ENCODE results near the gene CTRB1. TPM values are rescaled to one million over a fixed set of nuclear protein-coding genes. Genes with fewer than 3 reads are reported as not detected.
A peak's percentile ranks its signal among the peaks of the same experiment; 100 is the strongest.

CTRB1 gene
- total and polyA plus RNA-seq, 2 donors (not counting 3 experiments of a cell fraction or from before 2014, with no cell fraction given): not detected

GRCh38 chr16:75250089-75250808 lies 31.5 kb downstream of the CTRB1 start:
- H3K27me3 ChIP-seq (ENCODE audit: control insufficient read depth in 2 of 2, insufficient read depth in 2 of 2, low read length in 2 of 2): no peaks in the 10 kb centered on the region
- ChIA-PET POLR2A (interaction anchor here (0.6 to 1.0 kb wide), 3 partner anchors 14 to 130 kb away, joined by 3 to 6 read pairs (median 4); no protein-coding TSS in a partner anchor), CTCF (interaction anchor here (0.9 to 8.4 kb wide), 12 partner anchors 10 to 154 kb away, joined by 3 to 48 read pairs (median 4); no protein-coding TSS in a partner anchor)
- H3K9me1 ChIP-seq (replicated peaks; ENCODE audit: control insufficient read depth, extremely low read depth, insufficient read depth, low read length): no peaks in the 10 kb centered on the region
- TF ChIP-seq POLR2AphosphoS5 (IDR thresholded peaks at IDR 0.05; ENCODE audit: insufficient read depth, low read depth, low read length): peak; percentile 60
- no peak for TF ChIP-seq EZH2 (IDR thresholded peaks at IDR 0.05; ENCODE audit: borderline replicate concordance, low read depth, low read length, severe bottlenecking)
- peak overlapping the region; percentile 92 for H3K27ac ChIP-seq (ENCODE audit: insufficient read depth, low read depth, low read length)
- peak overlapping the region; percentile 76 for H3K4me2 ChIP-seq (ENCODE audit: insufficient read depth, low read length)
- intact Hi-C loops (cut with micrococcal nuclease) (loop anchor here (1.0 to 5.0 kb wide), 3 partner anchors 15 to 212 kb away; partner anchors contain the start of gene TMEM170A), dilution Hi-C loops (cut with MboI; ENCODE audit: extremely low pct_ligation_motif_present, low sequenced_read_pairs) (no loop called here)
- H4K20me1 ChIP-seq (replicated peaks; ENCODE audit: control insufficient read depth, extremely low read depth, insufficient read depth, low read length): no peaks in the 10 kb centered on the region
- no peak for DNase-seq (ENCODE audit: low read depth, low spot score)
- H3K4me3 ChIP-seq (replicated peaks in 1 of 3; ENCODE audit: insufficient read depth in 1 of 3, low read depth in 1 of 3, low read length in 3 of 3): peak overlapping the region; percentile 50 to 83 (median 80)
- no peaks in the 10 kb centered on the region for H3K9me3 ChIP-seq (replicated peaks; ENCODE audit: control insufficient read depth, insufficient read depth, low read length)
- H3K4me1 ChIP-seq (ENCODE audit: control insufficient read depth, extremely low read depth, insufficient read depth, low read length): peaks cover 80% of the 10 kb centered on the region
- FAIRE-seq: no peak
- BruUV-seq (replicated peaks): no TSS peak
- no peak overlapping the region for H2AFZ ChIP-seq (ENCODE audit: low read depth, low read length)
- peaks cover 93% of the 10 kb centered on the region for H3K79me2 ChIP-seq (ENCODE audit: control insufficient read depth, insufficient read depth, low read length)
- H3K36me3 ChIP-seq (ENCODE audit: control insufficient read depth in 2 of 2, extremely low read depth in 1 of 2, insufficient read depth in 2 of 2, low read length in 2 of 2): peaks cover 0 to 3% of the 10 kb centered on the region in 2 experiments
- peak overlapping the region; percentile 87 for H3K9ac ChIP-seq (replicated peaks; ENCODE audit: extremely low read depth, insufficient read depth, low read length)

- Histone ChIP-seq H4K20me1 (replicated peaks; ENCODE audit: control insufficient read depth, extremely low read depth, insufficient read depth, low read length) (no peaks in the 10 kb centered on the region), H3K36me3 (ENCODE audit: control insufficient read depth in 2 of 2, extremely low read depth in 1 of 2, insufficient read depth in 2 of 2, low read length in 2 of 2) (peaks cover 0 to 3% of the 10 kb centered on the region in 2 experiments), H3K9me1 (replicated peaks; ENCODE audit: control insufficient read depth, extremely low read depth, insufficient read depth, low read length) (no peaks in the 10 kb centered on the region), H3K79me2 (ENCODE audit: control insufficient read depth, insufficient read depth, low read length) (peaks cover 92% of the 10 kb centered on the region), H3K4me2 (ENCODE audit: insufficient read depth, low read length) (peak overlapping the region; percentile 76), H3K4me3 (replicated peaks in 1 of 3; ENCODE audit: insufficient read depth in 1 of 3, low read depth in 1 of 3, low read length in 3 of 3) (peak overlapping the region; percentile 50 to 83 (median 80)), H3K4me1 (ENCODE audit: control insufficient read depth, extremely low read depth, insufficient read depth, low read length) (peaks cover 80% of the 10 kb centered on the region), H2AFZ (ENCODE audit: low read depth, low read length) (no peak overlapping the region), H3K9ac (replicated peaks; ENCODE audit: extremely low read depth, insufficient read depth, low read length) (peak overlapping the region; percentile 87), H3K27me3 (ENCODE audit: control insufficient read depth in 2 of 2, insufficient read depth in 2 of 2, low read length in 2 of 2) (no peaks in the 10 kb centered on the region), H3K27ac (ENCODE audit: insufficient read depth, low read depth, low read length) (peak overlapping the region; percentile 92), H3K9me3 (replicated peaks; ENCODE audit: control insufficient read depth, insufficient read depth, low read length) (no peaks in the 10 kb centered on the region)
- ChIA-PET CTCF (interaction anchor here (0.9 to 8.4 kb wide), 9 partner anchors 9 to 153 kb away, joined by 3 to 48 read pairs (median 4); no protein-coding TSS in a partner anchor), POLR2A (interaction anchor here (0.8 to 1.0 kb wide), 2 partner anchors 13 to 130 kb away, joined by 4 to 6 read pairs; no protein-coding TSS in a partner anchor)
- intact Hi-C loops (cut with micrococcal nuclease) (loop anchor here (1.0 to 5.0 kb wide), 4 partner anchors 15 to 211 kb away; partner anchors contain the start of gene TMEM170A), dilution Hi-C loops (cut with MboI; ENCODE audit: extremely low pct_ligation_motif_present, low sequenced_read_pairs) (no loop called here)
- BruUV-seq (replicated peaks): no TSS peak
- FAIRE-seq (no peak), DNase-seq (ENCODE audit: low read depth, low spot score) (no peak)
- TF ChIP-seq POLR2A (IDR thresholded peaks at IDR 0.05; ENCODE audit: low read depth, low read length) (no peak), GATA2 (IDR thresholded peaks at IDR 0.05; ENCODE audit: insufficient read depth, insufficient read length, low read depth, low read length) (no peak), CTCF (IDR thresholded peaks at IDR 0.05; ENCODE audit: extremely low read depth in 1 of 2, insufficient read depth in 1 of 2, low read depth in 1 of 2, low read length in 2 of 2) (no peak), EZH2 (IDR thresholded peaks at IDR 0.05; ENCODE audit: borderline replicate concordance, low read depth, low read length, severe bottlenecking) (no peak), MYC (IDR thresholded peaks at IDR 0.05; ENCODE audit: low read depth, low read length) (no peak), POLR2AphosphoS5 (IDR thresholded peaks at IDR 0.05; ENCODE audit: insufficient read depth, low read depth, low read length) (no peak), MAX (IDR thresholded peaks at IDR 0.05; ENCODE audit: insufficient read depth, insufficient read length) (no peak), JUN (IDR thresholded peaks at IDR 0.05; ENCODE audit: borderline replicate concordance, insufficient read depth, insufficient read length, low read depth) (no peak), FOS (IDR thresholded peaks at IDR 0.05; ENCODE audit: borderline replicate concordance, insufficient read depth, low read length) (no peak)
Measured at GRCh38 chr16:75250809-75251279, 32.1 kb downstream of the CTRB1 start.

Data from endothelial cell of umbilical vein (primary cell).